GM12878 (cell line): Measurements from ENCODE around the gene PPL. TPM values are rescaled to one million over a fixed set of nuclear protein-coding genes. Genes with fewer than 3 reads are reported as not detected.

ENCODE experiments used
- ATAC-seq: fragments of 200-7000 bp; cut with Tn5 transposase; 3 replicates; pipeline ENCODE4 v1.9.1; 2020; ENCODE audit warnings: mild to moderate bottlenecking, moderate library complexity
- BruUV-seq: library from RNA; stranded (reverse); fragments of 400-500 nt; replicated peaks from 2 replicates; lab custom pipeline; 2021; lab: Mats Ljungman, UMichigan
- CTCF ChIA-PET: fragments of 300-600 bp; sonication (Branson Sonifier 250); formaldehyde crosslinking; extraction: SDS; loops from one replicate; lab custom pipeline; 2021; ENCODE audit warnings: inconsistent platforms; lab: Yijun Ruan, JAX
- POLR2A ChIA-PET: fragments of 350-600 bp; formaldehyde crosslinking; extraction: SDS; loops from one replicate; lab custom pipeline; 2021; ENCODE audit warnings: inconsistent platforms; lab: Charles Lee
- RAD21 ChIA-PET: fragments of 300-600 bp; sonication (Branson Sonifier 250); formaldehyde crosslinking; loops from one replicate; lab custom pipeline; 2023; ENCODE audit warnings: antibody characterized with exemption; ENCODE audit not compliant: unreplicated experiment; lab: Charles Lee
- SMC1A ChIA-PET: fragments of 300-600 bp; sonication (Branson Sonifier 250); formaldehyde crosslinking; loops from one replicate; lab custom pipeline; 2023; ENCODE audit not compliant: unreplicated experiment, uncharacterized antibody; lab: Charles Lee
- DNase-seq: peaks from one replicate; pipeline ENCODE4 v3.0.0-alpha.2; 2011; ENCODE audit warnings: low read depth, low spot score
- FAIRE-seq: peaks from 3 replicates; lab custom pipeline; 2011; peaks lifted over from hg19 to GRCh38; lab: Jason Lieb, UNC
- H2AFZ ChIP-seq: 2 replicates; pipeline ENCODE4 v1.6.0; 2011; ENCODE audit warnings: low read depth, low read length, control low read depth; ENCODE audit not compliant: control insufficient read depth
- H3K27ac ChIP-seq: 2 replicates; pipeline ENCODE4 v1.5.1; 2011; ENCODE audit warnings: control low read depth; ENCODE audit not compliant: control insufficient read depth, insufficient read depth
- H3K27me3 ChIP-seq, 2 experiments: replicated peaks in 1 of 2; 2 replicates each; pipeline versions ENCODE4 v1.6.0 to v1.6.1; 2011; ENCODE audit warnings: low read length in 1 of 2; ENCODE audit not compliant: control insufficient read depth in 2 of 2, insufficient read depth in 2 of 2
- H3K36me3 ChIP-seq, 2 experiments: 2 replicates each; pipeline ENCODE4 v1.5.1; 2011; ENCODE audit warnings: low read length in 1 of 2; ENCODE audit not compliant: control insufficient read depth in 2 of 2, insufficient read depth in 2 of 2
- H3K4me1 ChIP-seq: 2 replicates; pipeline ENCODE4 v1.6.1; 2011; ENCODE audit warnings: mild to moderate bottlenecking, low read length, moderate library complexity, mixed read lengths; ENCODE audit not compliant: control insufficient read depth, insufficient read depth
- H3K4me2 ChIP-seq: 2 replicates; pipeline ENCODE4 v1.6.0; 2011; ENCODE audit warnings: control low read depth; ENCODE audit not compliant: control insufficient read depth, insufficient read depth
- H3K4me3 ChIP-seq: fragments of 200-600 bp; sonication (generic); 2 replicates; pipeline ENCODE4 v1.5.1; 2016
- H3K79me2 ChIP-seq: 2 replicates; pipeline ENCODE4 v1.6.0; 2011; ENCODE audit warnings: low read length; ENCODE audit not compliant: control insufficient read depth, insufficient read depth
- H3K9ac ChIP-seq: 2 replicates; pipeline ENCODE4 v1.8.0; 2011; ENCODE audit warnings: low read length, control low read depth, mixed read lengths; ENCODE audit not compliant: control insufficient read depth, insufficient read depth
- H3K9me3 ChIP-seq: replicated peaks from 3 replicates; pipeline ENCODE4 v1.5.1; 2011; ENCODE audit warnings: mild to moderate bottlenecking, low read length; ENCODE audit not compliant: control insufficient read depth, insufficient read depth
- H4K20me1 ChIP-seq: 2 replicates; pipeline ENCODE4 v1.6.0; 2011; ENCODE audit not compliant: control insufficient read depth, insufficient read depth
- BACH1 ChIP-seq: fragments of 450-650 bp; IDR thresholded peaks from 2 replicates; pipeline ENCODE4 v1.6.1; 2017; ENCODE audit warnings: mild to moderate bottlenecking, borderline replicate concordance
- BRCA1 ChIP-seq: IDR thresholded peaks from 2 replicates; pipeline ENCODE4 v1.6.1; 2011; ENCODE audit warnings: low read depth, low read length, improper control_type of control experiment
- CREM ChIP-seq: IDR thresholded peaks from 2 replicates; pipeline ENCODE4 v1.6.1; 2014; ENCODE audit warnings: antibody characterized with exemption, low read depth
- E4F1 ChIP-seq: fragments of 450-650 bp; IDR thresholded peaks from 2 replicates; pipeline ENCODE4 v1.6.1; 2018; ENCODE audit warnings: borderline replicate concordance, mild to moderate bottlenecking; ENCODE audit not compliant: partially characterized antibody
- NFIC ChIP-seq: IDR thresholded peaks from 2 replicates; pipeline ENCODE4 v1.6.1; 2012; ENCODE audit warnings: low read depth, mild to moderate bottlenecking, inconsistent platforms, low read length, moderate library complexity
- PBX3 ChIP-seq: IDR thresholded peaks from 2 replicates; pipeline ENCODE4 v1.6.1; 2011; ENCODE audit warnings: mild to moderate bottlenecking, low read depth, low read length, moderate library complexity; ENCODE audit not compliant: insufficient replicate concordance
- WGBS: methylation state at CpG from one replicate; pipeline ENCODE4 v1.1.6; 2016; ENCODE audit warnings: low lambda C conversion rate; ENCODE audit not compliant: insufficient replicate concordance, insufficient coverage; ENCODE audit errors: missing lambda C conversion rate; 5-methylcytosine and 5-hydroxymethylcytosine counted together
- in situ Hi-C: fragments of 300-500 bp; cut with MboI; formaldehyde crosslinking; loops from 9 replicates; pipeline ENCODE4 v1.14.3; 2018; ENCODE audit warnings: mixed read lengths
- intact Hi-C: fragments of 100-400 bp; cut with micrococcal nuclease; formaldehyde crosslinking; loops from one replicate; pipeline ENCODE4 v1.14.2; 2022; ENCODE audit not compliant: unreplicated experiment
- polyA plus RNA-seq, 11 experiments: library from polyadenylated mRNA; depleted of rRNA in 4 of 11; unstranded in 6 of 11; stranded (reverse) in 5 of 11; fragments of >200 nt; fragmentation: Nextera tagmentation in 4 of 11; fragmentation: Illumina TruSeq in 1 of 11; extraction: Ambion mirVana in 4 of 11; extraction: Trizol in 1 of 11; gene quantifications; 1 replicate in 1 of 11; 2 replicates in 10 of 11; pipeline versions ENCODE4 v1.2.1 to v1.2.3, GENCODE V29; 2011 to 2016; ENCODE audit warnings: inconsistent platforms in 2 of 11, missing spikeins in 2 of 11, low read depth in 1 of 11
- total RNA-seq, 4 experiments: library from RNA; depleted of rRNA in 3 of 4; stranded (reverse); fragments of >200 nt in 3 of 4; fragmentation: Illumina TruSeq in 1 of 4; extraction: Trizol in 1 of 4; gene quantifications; 2 replicates each; pipeline versions ENCODE4 v1.2.1 to v1.2.3, GENCODE V29; 2013 to 2021
- TF ChIP-seq, protein P1 (sequence below): IDR thresholded peaks from 2 replicates; pipeline ENCODE4 v1.6.1; 2012; ENCODE audit warnings: low read length, inconsistent platforms
- TF ChIP-seq, protein P2 (sequence below): fragments of 450-650 bp; formaldehyde crosslinking; IDR thresholded peaks from 2 replicates; pipeline ENCODE4 v1.5.0; 2022; ENCODE audit warnings: mild to moderate bottlenecking, missing genetic modification characterization

PPL gene
- total and polyA plus RNA-seq, 10 of the 15 experiments (the other 5 are each of a cell fraction or from before 2014, with no cell fraction given): 0.03 to 0.47 (median 0.05) TPM; not detected in 2

DNA sequence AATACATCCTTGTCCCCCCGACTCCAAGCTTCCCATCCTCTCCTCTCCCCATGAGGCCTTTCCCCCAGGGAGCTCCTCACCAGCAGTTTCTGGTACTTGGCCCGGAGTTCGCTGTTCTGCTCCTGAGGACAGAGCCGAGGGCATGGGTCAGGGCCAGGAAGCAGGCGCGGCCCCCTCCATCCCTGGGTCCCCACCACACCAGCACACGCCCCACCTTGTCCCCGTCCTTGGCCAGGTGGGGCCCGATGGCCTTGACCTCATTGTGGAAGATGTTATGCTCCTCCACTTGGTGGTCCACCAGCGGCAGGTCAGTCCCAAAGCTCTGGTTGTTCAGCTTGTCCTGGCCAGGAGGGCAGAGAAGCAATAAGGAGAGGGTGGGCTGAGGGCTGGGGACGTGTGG, 36.2 kb downstream of the PPL start (continued):
- TF ChIP-seq, protein P1, sequence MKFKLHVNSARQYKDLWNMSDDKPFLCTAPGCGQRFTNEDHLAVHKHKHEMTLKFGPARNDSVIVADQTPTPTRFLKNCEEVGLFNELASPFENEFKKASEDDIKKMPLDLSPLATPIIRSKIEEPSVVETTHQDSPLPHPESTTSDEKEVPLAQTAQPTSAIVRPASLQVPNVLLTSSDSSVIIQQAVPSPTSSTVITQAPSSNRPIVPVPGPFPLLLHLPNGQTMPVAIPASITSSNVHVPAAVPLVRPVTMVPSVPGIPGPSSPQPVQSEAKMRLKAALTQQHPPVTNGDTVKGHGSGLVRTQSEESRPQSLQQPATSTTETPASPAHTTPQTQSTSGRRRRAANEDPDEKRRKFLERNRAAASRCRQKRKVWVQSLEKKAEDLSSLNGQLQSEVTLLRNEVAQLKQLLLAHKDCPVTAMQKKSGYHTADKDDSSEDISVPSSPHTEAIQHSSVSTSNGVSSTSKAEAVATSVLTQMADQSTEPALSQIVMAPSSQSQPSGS: no peak
- TF ChIP-seq, protein P2, sequence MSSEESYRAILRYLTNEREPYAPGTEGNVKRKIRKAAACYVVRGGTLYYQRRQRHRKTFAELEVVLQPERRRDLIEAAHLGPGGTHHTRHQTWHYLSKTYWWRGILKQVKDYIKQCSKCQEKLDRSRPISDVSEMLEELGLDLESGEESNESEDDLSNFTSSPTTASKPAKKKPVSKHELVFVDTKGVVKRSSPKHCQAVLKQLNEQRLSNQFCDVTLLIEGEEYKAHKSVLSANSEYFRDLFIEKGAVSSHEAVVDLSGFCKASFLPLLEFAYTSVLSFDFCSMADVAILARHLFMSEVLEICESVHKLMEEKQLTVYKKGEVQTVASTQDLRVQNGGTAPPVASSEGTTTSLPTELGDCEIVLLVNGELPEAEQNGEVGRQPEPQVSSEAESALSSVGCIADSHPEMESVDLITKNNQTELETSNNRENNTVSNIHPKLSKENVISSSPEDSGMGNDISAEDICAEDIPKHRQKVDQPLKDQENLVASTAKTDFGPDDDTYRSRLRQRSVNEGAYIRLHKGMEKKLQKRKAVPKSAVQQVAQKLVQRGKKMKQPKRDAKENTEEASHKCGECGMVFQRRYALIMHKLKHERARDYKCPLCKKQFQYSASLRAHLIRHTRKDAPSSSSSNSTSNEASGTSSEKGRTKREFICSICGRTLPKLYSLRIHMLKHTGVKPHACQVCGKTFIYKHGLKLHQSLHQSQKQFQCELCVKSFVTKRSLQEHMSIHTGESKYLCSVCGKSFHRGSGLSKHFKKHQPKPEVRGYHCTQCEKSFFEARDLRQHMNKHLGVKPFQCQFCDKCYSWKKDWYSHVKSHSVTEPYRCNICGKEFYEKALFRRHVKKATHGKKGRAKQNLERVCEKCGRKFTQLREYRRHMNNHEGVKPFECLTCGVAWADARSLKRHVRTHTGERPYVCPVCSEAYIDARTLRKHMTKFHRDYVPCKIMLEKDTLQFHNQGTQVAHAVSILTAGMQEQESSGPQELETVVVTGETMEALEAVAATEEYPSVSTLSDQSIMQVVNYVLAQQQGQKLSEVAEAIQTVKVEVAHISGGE: no peak

DNA sequence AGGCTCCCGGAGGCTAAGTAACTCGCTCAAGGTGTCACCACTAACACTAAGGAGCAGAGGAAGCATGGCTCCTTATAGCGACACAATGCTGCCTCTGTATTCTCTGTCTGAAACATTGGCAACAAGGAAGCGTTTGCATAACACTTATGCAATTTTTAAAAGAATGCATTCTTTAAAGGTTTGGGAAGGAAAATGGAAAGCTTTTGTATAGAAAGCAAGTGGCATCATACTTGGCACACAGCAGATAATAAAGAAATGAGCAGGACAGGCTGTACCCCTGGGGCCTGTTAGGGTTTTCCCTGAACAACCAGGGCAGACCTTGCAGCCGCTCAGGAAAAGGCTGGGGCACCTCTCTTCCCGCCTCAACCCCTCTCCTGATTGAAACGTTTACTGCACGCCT, 36.9 kb downstream of the PPL start:
- ChIA-PET RAD21 (no interaction called here), POLR2A (no interaction called here), SMC1A (interaction anchor here (0.6 kb wide), 1 partner anchor 12 kb away, joined by 3 read pairs; no protein-coding TSS in a partner anchor), CTCF (no interaction called here)
- Histone ChIP-seq H3K79me2 (no peaks in the 10 kb centered on the region), H3K27ac (no peak overlapping the region), H3K9ac (no peak overlapping the region), H3K9me3 (no peaks in the 10 kb centered on the region; the same call in 2 of the 3 replicates), H3K4me1 (no peaks in the 10 kb centered on the region), H3K36me3 (no peaks in the 10 kb centered on the region), H2AFZ (no peak overlapping the region), H3K4me2 (no peak overlapping the region), H3K4me3 (no peak overlapping the region), H4K20me1 (no peaks in the 10 kb centered on the region), H3K27me3 (no peaks in the 10 kb centered on the region)
- in situ Hi-C loops (no loop called here), intact Hi-C loops (no loop called here)
- no peak for FAIRE-seq
- no peak for ATAC-seq
- no peak for TF ChIP-seq BACH1
- TF ChIP-seq NFIC: no peak
- no peak for TF ChIP-seq BRCA1
- no peak for TF ChIP-seq CREM
- TF ChIP-seq E4F1: no peak
- no peak for TF ChIP-seq PBX3
- WGBS: 17% methylated on average over 8 of the region's 8 CpGs
- BruUV-seq: no TSS peak
- DNase-seq: no peak
